Upper lobe of left lung (tissue), 6 donors: Measurements from ENCODE around the gene CDC42SE1. TPM values are rescaled to one million over a fixed set of nuclear protein-coding genes. Genes with fewer than 3 reads are reported as not detected.

Experiments used
- ATAC-seq, 2 donors: fragments of 200-7000 bp; cut with Tn5 transposase; one replicate each; pipeline ENCODE4 v1.9.1; 2022; ENCODE audit warnings: mild to moderate bottlenecking in 2 of 2, moderate library complexity in 2 of 2; ENCODE audit not compliant: low FRiP score in 2 of 2
- DNase-seq, 2 donors: peaks; one replicate each; pipeline ENCODE4 v3.0.0-alpha.2; 2019 to 2020
- H3K27ac ChIP-seq, 4 donors: fragments of 200-600 bp; sonication (generic); one replicate each; pipeline ENCODE4 v1.5.1; 2016 to 2019
- H3K27me3 ChIP-seq, 4 donors: fragments of 200-600 bp; sonication (generic); one replicate each; pipeline ENCODE4 v1.5.1; 2017 to 2019
- H3K36me3 ChIP-seq, 4 donors: fragments of 200-600 bp; sonication (generic); one replicate each; pipeline ENCODE4 v1.5.1; 2016 to 2019
- H3K4me1 ChIP-seq, 4 donors: fragments of 200-600 bp; sonication (generic); one replicate each; pipeline ENCODE4 v1.5.1; 2018 to 2019
- H3K4me3 ChIP-seq, 4 donors: fragments of 200-600 bp; sonication (generic); one replicate each; pipeline ENCODE4 v1.5.1; 2017 to 2019; ENCODE audit warnings: mild to moderate bottlenecking in 2 of 4, moderate library complexity in 1 of 4
- H3K9me3 ChIP-seq, 4 donors: fragments of 200-600 bp; sonication (generic); one replicate each; pipeline ENCODE4 v1.5.1; 2018 to 2019
- EP300 ChIP-seq, 4 donors: sonication (generic); formaldehyde crosslinking; IDR thresholded peaks; one replicate each; pipeline ENCODE4 v1.5.1; 2017; ENCODE audit warnings: antibody characterized with exemption in 4 of 4, control low read depth in 2 of 4
- POLR2A ChIP-seq, 4 donors: fragments of 450-650 bp; IDR thresholded peaks; one replicate each; pipeline ENCODE4 v1.5.1; 2016 to 2017; ENCODE audit warnings: antibody characterized with exemption in 4 of 4, mild to moderate bottlenecking in 2 of 4
- POLR2AphosphoS5 ChIP-seq, 2 donors: sonication (generic); formaldehyde crosslinking; IDR thresholded peaks; one replicate each; pipeline ENCODE4 v1.5.1; 2017; ENCODE audit warnings: antibody characterized with exemption in 2 of 2
- WGBS, 2 donors: methylation state at CpG; one replicate each; pipeline ENCODE4 v1.1.5; 2017 to 2018; 5-methylcytosine and 5-hydroxymethylcytosine counted together
- total RNA-seq, 6 donors: library from RNA; depleted of rRNA in 4 of 6; stranded (reverse); fragments of >200 nt in 4 of 6; gene quantifications; one replicate each; pipeline versions ENCODE4 v1.1.0 to v1.2.1, GENCODE V29; 2016 to 2021
- TF ChIP-seq, protein P1 (sequence below), 6 experiments: fragments of 450-650 bp in 4 of 6; fragments of 200-600 bp in 2 of 6; sonication (generic) in 2 of 6; IDR thresholded peaks; one replicate each; pipeline ENCODE4 v1.5.1; 2016 to 2019; ENCODE audit warnings: antibody characterized with exemption in 6 of 6
- donor health status: DM: no; HTN: no; CAD: no; lungs with moderate emphysema.
- donor health status: DM: no; HTN: yes; CAD: no; lungs with severe emphysema.

Gene CDC42SE1
- total RNA-seq, 6 donors from 2014 or later = 66.9 to 131 (median 90.5) TPM

DNA sequence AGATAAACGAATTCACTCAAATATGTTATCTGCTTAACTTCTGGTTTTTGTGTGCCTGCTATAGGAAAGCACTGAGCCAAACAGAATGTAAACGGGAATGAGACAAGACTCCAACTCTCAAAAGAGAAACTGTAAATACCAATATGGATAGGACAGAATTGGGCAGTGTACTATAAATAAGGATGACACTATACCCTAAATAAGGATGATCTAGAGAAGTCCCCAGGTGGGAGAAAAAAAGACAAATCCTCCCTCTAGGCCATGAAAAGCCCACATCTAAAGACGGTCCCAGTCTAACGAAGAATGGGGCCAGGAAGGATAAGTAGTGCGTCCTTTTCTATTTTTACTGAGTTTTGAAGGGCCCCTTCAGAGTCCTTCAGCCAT, 9.7 kb upstream of the CDC42SE1 start:
- no peak for ATAC-seq
- WGBS, 2 donors = 63 to 71% methylated on average over 5 of the region's 5 CpGs
- no peak for TF ChIP-seq POLR2A (IDR thresholded peaks at IDR 0.05)
- TF ChIP-seq EP300 (IDR thresholded peaks at IDR 0.05) = no peak
- TF ChIP-seq, protein P1, sequence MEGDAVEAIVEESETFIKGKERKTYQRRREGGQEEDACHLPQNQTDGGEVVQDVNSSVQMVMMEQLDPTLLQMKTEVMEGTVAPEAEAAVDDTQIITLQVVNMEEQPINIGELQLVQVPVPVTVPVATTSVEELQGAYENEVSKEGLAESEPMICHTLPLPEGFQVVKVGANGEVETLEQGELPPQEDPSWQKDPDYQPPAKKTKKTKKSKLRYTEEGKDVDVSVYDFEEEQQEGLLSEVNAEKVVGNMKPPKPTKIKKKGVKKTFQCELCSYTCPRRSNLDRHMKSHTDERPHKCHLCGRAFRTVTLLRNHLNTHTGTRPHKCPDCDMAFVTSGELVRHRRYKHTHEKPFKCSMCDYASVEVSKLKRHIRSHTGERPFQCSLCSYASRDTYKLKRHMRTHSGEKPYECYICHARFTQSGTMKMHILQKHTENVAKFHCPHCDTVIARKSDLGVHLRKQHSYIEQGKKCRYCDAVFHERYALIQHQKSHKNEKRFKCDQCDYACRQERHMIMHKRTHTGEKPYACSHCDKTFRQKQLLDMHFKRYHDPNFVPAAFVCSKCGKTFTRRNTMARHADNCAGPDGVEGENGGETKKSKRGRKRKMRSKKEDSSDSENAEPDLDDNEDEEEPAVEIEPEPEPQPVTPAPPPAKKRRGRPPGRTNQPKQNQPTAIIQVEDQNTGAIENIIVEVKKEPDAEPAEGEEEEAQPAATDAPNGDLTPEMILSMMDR (IDR thresholded peaks at IDR 0.05) = no peak
- TF ChIP-seq POLR2AphosphoS5 (IDR thresholded peaks at IDR 0.05) = no peak
- H3K36me3 ChIP-seq = no peaks in the 10 kb centered on the region
- DNase-seq = no peak
- H3K4me1 ChIP-seq = peaks cover 9 to 25% (median 15%) of the 10 kb centered on the region in 4 donors
- no peaks in the 10 kb centered on the region for H3K9me3 ChIP-seq
- H3K27ac ChIP-seq = peak overlapping the region in 3 of 4 donors; percentile 9 to 99 (median 97)
- no peak overlapping the region for H3K4me3 ChIP-seq
- H3K27me3 ChIP-seq = no peaks in the 10 kb centered on the region

- DNase-seq (no peak), ATAC-seq (no peak)
- TF ChIP-seq POLR2A (IDR thresholded peaks at IDR 0.05) = no peak
- TF ChIP-seq POLR2AphosphoS5 (IDR thresholded peaks at IDR 0.05) = no peak
- TF ChIP-seq, protein P1 (IDR thresholded peaks at IDR 0.05) = no peak
- no peak for TF ChIP-seq EP300 (IDR thresholded peaks at IDR 0.05)
- Histone ChIP-seq H3K27me3 (no peaks in the 10 kb centered on the region), H3K4me1 (peaks cover 9 to 21% (median 13%) of the 10 kb centered on the region in 4 donors), H3K36me3 (no peaks in the 10 kb centered on the region), H3K4me3 (no peak overlapping the region), H3K9me3 (no peaks in the 10 kb centered on the region), H3K27ac (no peak overlapping the region)
- 90 to 92% methylated on average over 4 of the region's 4 CpGs for WGBS, 2 donors
These were observed 7.8 kb upstream of the CDC42SE1 start for GRCh38 chr1:151067185-151067584.

- DNase-seq (no peak), ATAC-seq (no peak)
- no peaks in the 10 kb centered on the region for H3K9me3 ChIP-seq
- no peaks in the 10 kb centered on the region for H3K36me3 ChIP-seq
- peaks cover 6 to 16% (median 11%) of the 10 kb centered on the region in 4 donors for H3K4me1 ChIP-seq
- no peak overlapping the region for H3K27ac ChIP-seq
- no peak overlapping the region for H3K4me3 ChIP-seq
- no peak for TF ChIP-seq POLR2A (IDR thresholded peaks at IDR 0.05)
- TF ChIP-seq POLR2AphosphoS5 (IDR thresholded peaks at IDR 0.05) = no peak
- no peak for TF ChIP-seq EP300 (IDR thresholded peaks at IDR 0.05)
- TF ChIP-seq, protein P1 (IDR thresholded peaks at IDR 0.05) = no peak
- H3K27me3 ChIP-seq = no peaks in the 10 kb centered on the region
These were observed 5.7 kb upstream of the CDC42SE1 start for GRCh38 chr1:151065089-151065645.

DNA sequence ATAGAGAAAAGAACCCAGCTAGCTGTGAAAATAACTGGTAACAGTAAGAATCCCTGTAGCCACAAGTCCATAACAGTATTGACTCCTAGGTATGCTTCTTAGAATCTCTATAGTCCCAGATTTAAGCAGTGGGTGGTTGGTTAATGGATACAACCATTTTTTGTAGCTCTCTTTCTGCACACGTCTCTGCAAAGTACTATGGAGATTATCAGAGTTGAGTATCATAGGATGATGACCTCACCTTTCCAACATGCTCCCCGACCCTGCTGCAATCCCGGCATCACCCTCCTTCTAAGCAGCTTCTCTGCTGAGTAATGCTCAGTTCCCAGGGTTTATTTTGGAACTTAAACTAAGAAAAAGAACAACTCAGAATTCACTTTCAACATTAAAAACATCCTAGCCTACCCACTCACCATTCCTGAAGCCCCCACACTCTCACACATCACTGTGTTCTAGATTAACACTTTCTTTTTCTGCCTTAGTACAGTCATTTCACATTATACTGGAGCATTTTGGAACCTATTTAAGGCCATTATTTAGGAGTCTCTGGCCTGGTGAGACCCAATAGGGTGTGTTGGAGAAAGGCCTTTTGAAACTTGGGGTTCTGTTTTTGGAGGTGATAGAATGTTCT, 3.4 kb upstream of the CDC42SE1 start:
- Histone ChIP-seq H3K9me3 (no peaks in the 10 kb centered on the region), H3K4me1 (peaks cover 7 to 17% (median 11%) of the 10 kb centered on the region in 4 donors), H3K27ac (no peak overlapping the region), H3K36me3 (no peaks in the 10 kb centered on the region), H3K27me3 (no peaks in the 10 kb centered on the region), H3K4me3 (no peak overlapping the region)
- 78 to 81% methylated on average over 3 of the region's 3 CpGs for WGBS, 2 donors
- DNase-seq (no peak), ATAC-seq (no peak)
- no peak for TF ChIP-seq POLR2AphosphoS5 (IDR thresholded peaks at IDR 0.05)
- no peak for TF ChIP-seq POLR2A (IDR thresholded peaks at IDR 0.05)
- TF ChIP-seq, protein P1 (IDR thresholded peaks at IDR 0.05) = no peak
- no peak for TF ChIP-seq EP300 (IDR thresholded peaks at IDR 0.05)

DNA sequence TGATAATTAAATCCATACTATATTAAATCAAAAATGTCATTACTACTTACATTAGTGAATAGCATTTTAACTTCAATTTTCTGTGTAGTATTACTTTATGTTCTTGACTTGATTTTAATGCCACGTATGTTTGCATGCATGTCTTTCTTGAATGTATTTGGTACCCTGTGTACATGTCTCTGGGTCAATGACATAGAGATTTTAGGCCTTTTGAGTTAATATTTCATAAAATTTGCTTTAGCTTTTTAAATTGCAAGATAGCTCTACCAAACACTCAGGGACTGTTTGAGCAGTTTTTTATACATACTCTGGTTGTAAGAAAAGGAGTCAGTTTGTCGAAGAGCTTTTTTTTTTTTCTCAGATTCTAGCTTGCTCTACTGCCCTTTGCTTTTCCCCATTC, 2.3 kb upstream of the CDC42SE1 start:
- Histone ChIP-seq H3K4me3 (no peak overlapping the region), H3K4me1 (peaks cover 14 to 29% (median 22%) of the 10 kb centered on the region in 4 donors), H3K27me3 (no peaks in the 10 kb centered on the region), H3K36me3 (peaks cover 0 to 4% (median 0%) of the 10 kb centered on the region in 4 donors), H3K9me3 (no peaks in the 10 kb centered on the region), H3K27ac (no peak overlapping the region)
- TF ChIP-seq POLR2AphosphoS5 (IDR thresholded peaks at IDR 0.05) = no peak
- TF ChIP-seq, protein P1 (IDR thresholded peaks at IDR 0.05) = no peak
- TF ChIP-seq EP300 (IDR thresholded peaks at IDR 0.05) = no peak
- WGBS, 2 donors = 79 to 84% methylated on average over 2 of the region's 2 CpGs
- no peak for DNase-seq
- ATAC-seq = no peak
